Neutrophil (primary cell): ENCODE results near the gene NOL6.

Source experiments
- H3K27ac ChIP-seq: fragments of 200-600 bp; sonication (generic); 2 replicates; pipeline ENCODE4 v1.5.1; 2016; ENCODE audit warnings: mild to moderate bottlenecking, moderate library complexity
- H3K27me3 ChIP-seq: fragments of 200-600 bp; sonication (generic); 2 replicates; pipeline ENCODE4 v1.6.0; 2016; ENCODE audit warnings: mild to moderate bottlenecking
- H3K36me3 ChIP-seq: fragments of 200-600 bp; sonication (generic); 2 replicates; pipeline ENCODE4 v1.5.1; 2017
- H3K4me1 ChIP-seq, 2 experiments: fragments of 200-600 bp in 1 of 2; sonication (generic) in 1 of 2; 1 replicate in 1 of 2; 2 replicates in 1 of 2; pipeline versions ENCODE4 v1.5.1 to v1.6.1; 2013 to 2016; ENCODE audit warnings: low read depth in 1 of 2, low read length in 1 of 2, mild to moderate bottlenecking in 1 of 2, moderate library complexity in 1 of 2; ENCODE audit not compliant: control insufficient read depth in 1 of 2, insufficient read depth in 1 of 2
- H3K4me3 ChIP-seq, 2 experiments: fragments of 200-600 bp in 1 of 2; sonication (generic) in 1 of 2; 1 replicate in 1 of 2; 2 replicates in 1 of 2; pipeline ENCODE4 v1.5.1; 2013 to 2016; ENCODE audit warnings: low read depth in 1 of 2, low read length in 1 of 2, mild to moderate bottlenecking in 1 of 2, moderate library complexity in 1 of 2
- H3K9me3 ChIP-seq: fragments of 200-600 bp; sonication (generic); 2 replicates; pipeline ENCODE4 v1.5.1; 2016
- TF ChIP-seq, protein P1 (sequence below): fragments of 200-600 bp; sonication (generic); IDR thresholded peaks from 2 replicates; pipeline ENCODE4 v1.5.1; 2016; ENCODE audit warnings: antibody characterized with exemption

Gene NOL6

GRCh38 chr9:33435821-33436277 is 37.9 kb downstream of the NOL6 start:
- TF ChIP-seq, protein P1, sequence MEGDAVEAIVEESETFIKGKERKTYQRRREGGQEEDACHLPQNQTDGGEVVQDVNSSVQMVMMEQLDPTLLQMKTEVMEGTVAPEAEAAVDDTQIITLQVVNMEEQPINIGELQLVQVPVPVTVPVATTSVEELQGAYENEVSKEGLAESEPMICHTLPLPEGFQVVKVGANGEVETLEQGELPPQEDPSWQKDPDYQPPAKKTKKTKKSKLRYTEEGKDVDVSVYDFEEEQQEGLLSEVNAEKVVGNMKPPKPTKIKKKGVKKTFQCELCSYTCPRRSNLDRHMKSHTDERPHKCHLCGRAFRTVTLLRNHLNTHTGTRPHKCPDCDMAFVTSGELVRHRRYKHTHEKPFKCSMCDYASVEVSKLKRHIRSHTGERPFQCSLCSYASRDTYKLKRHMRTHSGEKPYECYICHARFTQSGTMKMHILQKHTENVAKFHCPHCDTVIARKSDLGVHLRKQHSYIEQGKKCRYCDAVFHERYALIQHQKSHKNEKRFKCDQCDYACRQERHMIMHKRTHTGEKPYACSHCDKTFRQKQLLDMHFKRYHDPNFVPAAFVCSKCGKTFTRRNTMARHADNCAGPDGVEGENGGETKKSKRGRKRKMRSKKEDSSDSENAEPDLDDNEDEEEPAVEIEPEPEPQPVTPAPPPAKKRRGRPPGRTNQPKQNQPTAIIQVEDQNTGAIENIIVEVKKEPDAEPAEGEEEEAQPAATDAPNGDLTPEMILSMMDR, result no peak
- peaks cover 10% of the 10 kb centered on the region for H3K27me3 ChIP-seq

GRCh38 chr9:33434317-33435105 is 39.2 kb downstream of the NOL6 start:
- Histone ChIP-seq H3K27ac (no peak overlapping the region), H3K9me3 (no peaks in the 10 kb centered on the region), H3K36me3 (no peaks in the 10 kb centered on the region), H3K4me1 (peaks cover 0 to 8% of the 10 kb centered on the region in 2 experiments), H3K4me3 (no peak overlapping the region), H3K27me3 (peaks cover 4% of the 10 kb centered on the region)
- TF ChIP-seq, protein P1, result no peak

More at GRCh38 chr9:33435821-33436277, 37.9 kb downstream of the NOL6 start:
- H3K27ac ChIP-seq, result no peak overlapping the region
- H3K36me3 ChIP-seq, result no peaks in the 10 kb centered on the region
- H3K4me1 ChIP-seq, result peaks cover 0 to 8% of the 10 kb centered on the region in 2 experiments
- H3K4me3 ChIP-seq, result no peak overlapping the region
- no peaks in the 10 kb centered on the region for H3K9me3 ChIP-seq

GRCh38 chr9:33433871-33434270 is 39.9 kb downstream of the NOL6 start:
- no peak overlapping the region for H3K4me3 ChIP-seq
- H3K27me3 ChIP-seq, result no peaks in the 10 kb centered on the region
- peaks cover 0 to 8% of the 10 kb centered on the region in 2 experiments for H3K4me1 ChIP-seq
- no peaks in the 10 kb centered on the region for H3K36me3 ChIP-seq
- no peak overlapping the region for H3K27ac ChIP-seq
- TF ChIP-seq, protein P1, result no peak
- no peaks in the 10 kb centered on the region for H3K9me3 ChIP-seq

DNA sequence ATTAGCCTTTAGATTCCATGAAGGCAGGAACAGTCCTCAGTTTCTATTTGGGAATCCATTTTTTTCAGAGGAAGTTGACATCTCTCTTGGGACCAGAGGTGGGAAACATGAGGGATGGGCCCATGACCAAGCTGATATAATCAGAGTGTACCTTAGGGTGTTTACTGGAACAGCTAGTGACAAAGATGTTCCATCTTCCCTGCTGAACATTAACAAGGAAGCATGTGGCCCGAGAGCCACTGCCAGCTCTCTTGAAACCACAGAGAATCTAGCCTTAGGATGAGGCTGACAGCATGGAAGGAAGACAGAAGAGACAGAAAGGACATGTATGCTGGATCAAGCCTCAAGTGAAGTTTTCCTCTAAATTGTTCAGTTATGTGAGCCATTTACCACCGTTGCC is 42.3 kb downstream of the NOL6 start:
- Histone ChIP-seq H3K4me3 (no peak overlapping the region), H3K27ac (no peak overlapping the region), H3K9me3 (no peaks in the 10 kb centered on the region), H3K27me3 (no peaks in the 10 kb centered on the region), H3K4me1 (peaks cover 0 to 8% of the 10 kb centered on the region in 2 experiments), H3K36me3 (no peaks in the 10 kb centered on the region)
- TF ChIP-seq, protein P1, result no peak

DNA sequence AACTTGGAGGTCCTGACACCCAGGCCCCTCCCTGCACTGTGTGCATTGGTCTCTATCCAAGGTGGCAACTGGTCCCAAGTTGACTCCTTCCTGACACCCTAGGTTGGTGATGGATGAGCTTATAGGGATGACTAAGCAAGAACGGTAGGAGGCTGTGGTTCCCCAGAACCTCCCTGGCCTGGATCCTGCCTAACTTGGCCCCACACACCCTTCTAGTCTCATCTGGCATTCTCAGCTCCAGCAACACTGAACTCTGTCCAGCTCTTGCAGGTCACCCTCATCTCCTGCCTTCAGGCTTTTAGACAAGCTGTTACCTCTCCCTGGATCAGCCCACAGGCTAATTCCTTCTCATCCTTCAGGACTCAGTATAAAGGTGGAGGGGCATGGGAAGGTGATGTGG is 42.8 kb downstream of the NOL6 start:
- H3K4me3 ChIP-seq, result no peak overlapping the region
- H3K27me3 ChIP-seq, result no peaks in the 10 kb centered on the region
- TF ChIP-seq, protein P1, result no peak
- peaks cover 0 to 8% of the 10 kb centered on the region in 2 experiments for H3K4me1 ChIP-seq
- no peaks in the 10 kb centered on the region for H3K36me3 ChIP-seq
- no peaks in the 10 kb centered on the region for H3K9me3 ChIP-seq
- H3K27ac ChIP-seq, result no peak overlapping the region
